Skin of body (tissue), 2 donors: Measurements from ENCODE around the gene TLR5. TPM values are rescaled to one million over a fixed set of nuclear protein-coding genes. Genes with fewer than 3 reads are reported as not detected.

Source experiments
- DNase-seq: peaks from one replicate; lab custom pipeline; 2025; lab: John Stamatoyannopoulos, UW
- total RNA-seq: library from RNA; depleted of rRNA; stranded (reverse); fragments of >200 nt; gene quantifications from one replicate; pipeline ENCODE4 v1.2.3, GENCODE V29; 2014

Gene TLR5
- total RNA-seq, 1 donor from 2014 or later = 5.5 TPM

GRCh38 chr1:223152399-223152798 lies 9.4 kb upstream of the TLR5 start:
- no peak for DNase-seq

GRCh38 chr1:223150443-223150842 lies 7.4 kb upstream of the TLR5 start:
- no peak for DNase-seq

DNA sequence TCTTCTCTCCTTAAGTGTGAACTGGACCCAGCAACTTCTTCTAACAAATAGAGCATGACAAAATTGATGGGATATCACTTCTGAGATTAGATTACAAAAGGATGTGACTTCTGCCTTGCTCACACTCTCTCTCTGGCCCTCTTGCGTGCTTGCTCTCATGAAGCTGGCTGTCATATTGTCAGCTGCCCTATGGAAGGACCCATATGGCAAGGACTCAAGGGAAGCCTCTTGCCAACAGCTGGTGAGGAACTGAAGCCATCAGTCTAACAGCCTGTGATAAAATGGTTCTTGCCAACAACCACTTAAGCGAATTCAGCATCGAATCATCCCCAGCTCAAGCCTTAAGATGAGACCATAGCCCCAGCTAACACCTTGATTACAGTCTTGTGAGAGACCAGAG lies 4.8 kb upstream of the TLR5 start:
- no peak for DNase-seq

DNA sequence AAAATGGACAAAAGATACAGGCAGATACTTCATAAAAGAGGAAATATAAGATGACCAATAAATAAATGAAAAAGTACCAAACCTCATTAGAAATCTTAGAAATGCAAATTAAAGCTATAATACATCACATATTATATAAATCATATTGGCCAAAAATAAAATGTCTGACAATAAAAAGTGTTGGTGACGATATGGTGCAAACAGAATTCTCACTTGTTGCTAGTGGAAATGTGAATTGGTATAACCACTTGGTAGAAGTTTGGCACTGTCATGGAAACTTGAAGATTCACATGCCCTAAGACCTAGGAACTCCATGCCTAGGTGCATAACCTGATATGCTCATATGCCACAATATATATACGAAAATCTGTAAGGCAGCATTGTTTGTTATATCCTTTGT lies 4.4 kb upstream of the TLR5 start:
- no peak for DNase-seq

- no peak for DNase-seq
These were observed 3.7 kb upstream of the TLR5 start for GRCh38 chr1:223146745-223147144.

DNA sequence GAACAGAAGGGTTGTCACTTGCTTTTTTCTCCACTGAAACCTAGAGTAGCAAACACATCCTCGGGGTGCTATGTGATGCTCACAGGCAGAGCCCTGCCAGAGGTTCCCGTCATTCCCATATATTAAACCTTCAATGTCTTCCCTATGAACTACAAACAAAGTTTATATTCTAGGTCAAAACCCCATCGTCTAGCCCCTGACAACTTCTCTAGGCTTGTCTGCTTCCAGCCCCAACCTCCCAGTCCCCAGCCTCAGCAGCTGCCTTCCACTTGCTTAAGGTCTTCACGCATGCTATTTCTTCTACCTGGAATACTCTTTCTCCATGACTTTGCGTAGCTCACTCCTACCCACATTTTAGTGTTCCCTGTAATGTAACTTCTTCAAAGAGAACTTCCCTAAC lies 1.9 kb upstream of the TLR5 start:
- DNase-seq = no peak

GRCh38 chr1:223144431-223144830 lies 1.4 kb upstream of the TLR5 start:
- DNase-seq = no peak

DNA sequence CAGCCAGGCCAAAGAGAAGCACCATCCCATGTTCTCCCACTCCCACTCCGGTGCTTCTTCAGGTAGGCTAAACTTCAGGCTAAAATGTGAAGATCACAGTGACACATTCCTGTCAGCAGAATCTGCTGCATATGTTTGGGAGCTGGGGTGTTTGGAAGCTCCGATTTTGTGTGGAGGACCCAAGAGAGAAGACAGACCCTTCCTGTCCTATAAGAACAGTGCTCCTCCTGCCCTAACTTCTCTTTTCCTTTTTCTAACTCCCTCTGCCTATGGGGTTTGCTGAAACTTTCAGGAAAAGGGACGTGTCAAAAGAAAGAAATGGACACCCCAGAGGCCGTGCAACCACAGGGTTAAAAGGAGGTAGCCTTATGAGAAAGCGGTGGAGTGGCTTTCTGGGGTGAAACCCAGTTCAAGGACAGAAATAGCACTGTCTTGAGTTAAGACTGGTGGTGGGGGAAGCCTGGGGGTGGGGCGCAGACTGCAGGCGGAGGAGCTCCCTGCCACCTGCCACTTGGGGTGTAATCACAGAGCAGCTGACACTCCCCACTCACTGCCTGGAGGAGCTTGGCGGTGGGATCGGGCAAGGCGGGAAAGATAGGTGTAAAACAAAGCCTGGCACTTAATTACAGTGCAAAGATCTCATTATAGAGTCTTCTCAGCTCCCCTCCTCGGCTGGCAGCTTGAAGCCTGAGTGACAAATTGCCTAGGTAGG lies 645 bp upstream of the TLR5 start:
- no peak for DNase-seq

GRCh38 chr1:223142269-223142668 lies 779 bp downstream of the TLR5 start:
- DNase-seq = no peak

- peak; percentile 61 for DNase-seq
These were observed 2.2 kb downstream of the TLR5 start for GRCh38 chr1:223140611-223141405.

GRCh38 chr1:223137455-223138085 lies 5.5 kb downstream of the TLR5 start:
- peak; percentile 75 for DNase-seq

- DNase-seq = no peak
These were observed 7.0 kb downstream of the TLR5 start for GRCh38 chr1:223136086-223136485.

- no peak for DNase-seq
These were observed 7.7 kb downstream of the TLR5 start for GRCh38 chr1:223135176-223135942.

- peak; percentile 67 for DNase-seq
These were observed 9.1 kb downstream of the TLR5 start for GRCh38 chr1:223133824-223134435.

DNA sequence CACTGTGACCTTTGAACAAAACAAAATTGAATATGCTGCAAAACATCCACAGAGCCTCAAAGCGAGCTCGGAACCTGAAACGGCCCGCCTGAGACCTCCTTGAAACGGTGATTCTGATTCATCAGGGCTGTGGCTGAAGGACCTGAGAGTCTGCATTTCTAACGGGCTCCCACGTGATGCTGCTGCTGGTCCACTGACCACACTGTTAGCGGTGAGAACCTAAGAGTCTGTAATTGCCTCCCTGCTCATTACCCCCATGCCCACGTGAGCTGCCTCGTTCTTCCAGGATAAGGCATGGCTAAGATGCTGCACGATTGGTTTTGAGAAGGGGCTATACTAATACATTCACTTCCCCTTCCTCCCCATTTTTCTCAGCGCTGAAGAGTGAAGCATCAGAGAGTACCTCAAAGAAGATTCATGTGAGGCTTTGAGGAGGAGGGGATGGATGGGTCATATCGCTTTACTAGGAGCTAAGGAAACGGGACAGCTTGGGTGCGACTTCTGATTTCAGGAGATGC lies 9.7 kb downstream of the TLR5 start:
- no peak for DNase-seq

DNA sequence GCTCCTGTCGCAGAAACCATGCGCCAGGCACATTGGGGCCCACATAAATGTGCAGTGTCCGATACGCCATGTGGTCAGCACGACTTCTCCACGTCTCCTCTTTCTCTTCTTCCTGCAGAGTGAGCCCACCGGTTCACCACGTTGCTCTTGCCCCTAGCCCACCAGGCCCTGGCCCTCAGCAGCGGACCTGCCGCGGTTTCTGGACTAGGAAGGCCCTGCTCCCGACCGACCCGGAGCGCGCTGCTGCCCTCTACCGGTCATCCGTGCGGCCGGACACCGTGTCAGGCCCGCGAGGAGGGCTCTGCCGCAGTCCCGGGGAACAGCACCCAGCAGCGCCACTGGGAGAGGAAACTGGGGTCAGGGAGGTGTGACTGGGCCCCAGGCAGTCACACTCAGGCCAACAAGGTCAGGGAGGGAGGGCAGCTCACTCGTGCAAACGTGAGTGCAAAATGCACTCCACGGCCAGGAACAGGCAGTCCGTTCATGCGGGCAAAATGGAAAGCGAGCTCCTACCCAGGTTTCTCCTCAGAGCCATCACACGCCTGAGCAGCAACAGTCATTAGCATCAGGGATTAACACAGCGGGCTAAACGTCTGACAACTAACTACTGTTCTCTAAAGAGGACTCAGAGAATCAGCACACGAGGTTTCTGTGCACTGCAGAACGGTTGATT lies 13.7 kb downstream of the TLR5 start:
- no peak for DNase-seq

DNA sequence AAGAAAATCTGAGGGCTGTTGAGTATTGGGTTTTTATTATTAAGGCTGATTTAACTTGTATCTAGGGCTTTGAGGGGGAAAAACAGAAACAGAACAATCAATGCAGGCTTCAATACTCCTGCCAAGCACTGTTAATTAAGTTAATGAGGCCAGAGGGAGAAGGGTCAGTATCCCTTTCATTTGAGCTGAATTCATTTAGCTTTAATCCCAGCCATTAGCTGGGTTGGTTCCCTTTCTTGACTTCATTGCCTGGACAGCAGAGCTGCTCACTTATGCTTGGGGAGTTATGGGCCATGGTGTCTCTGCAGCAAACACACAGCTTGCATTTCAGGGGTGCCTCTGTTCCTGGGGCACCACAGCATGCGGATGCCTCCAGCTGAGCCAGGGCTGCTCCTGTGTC lies 16.3 kb downstream of the TLR5 start:
- DNase-seq = no peak

- DNase-seq = no peak
These were observed 17.3 kb downstream of the TLR5 start for GRCh38 chr1:223125766-223126165.

- DNase-seq = peak; percentile 25
These were observed 19.9 kb downstream of the TLR5 start for GRCh38 chr1:223123011-223123610.

DNA sequence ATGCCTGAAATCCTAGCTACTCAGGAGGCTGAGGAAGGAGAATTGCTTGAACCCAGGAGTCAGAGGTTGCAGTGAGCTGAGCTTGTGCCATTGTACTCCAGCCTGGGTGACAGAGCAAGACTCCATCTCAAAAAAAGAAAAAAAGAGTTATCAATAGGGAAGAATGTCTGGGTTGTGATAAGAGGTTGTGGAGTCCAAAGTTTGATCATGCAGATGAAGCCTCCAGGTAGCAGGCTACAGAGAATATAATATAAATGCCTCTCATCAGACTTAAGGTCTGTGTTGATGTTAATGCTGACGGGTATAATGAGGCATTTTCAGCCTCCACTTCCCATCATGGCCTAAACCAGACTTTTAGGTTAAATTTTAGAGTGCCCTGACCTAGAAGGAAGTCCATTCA lies 24.6 kb downstream of the TLR5 start:
- DNase-seq = no peak
